Testis (tissue), 3 donors: ENCODE results near the gene ADNP. TPM values are rescaled to one million over a fixed set of nuclear protein-coding genes. Genes with fewer than 3 reads are reported as not detected.

Experiments
- DNase-seq: peaks from one replicate; pipeline ENCODE4 v3.0.0-alpha.2; 2019
- H3K27ac ChIP-seq, 2 donors: fragments of 200-600 bp; sonication (generic); one replicate each; pipeline ENCODE4 v1.5.1; 2019
- H3K27me3 ChIP-seq: fragments of 200-600 bp; sonication (generic); one replicate; pipeline ENCODE4 v1.5.1; 2019
- H3K36me3 ChIP-seq: fragments of 200-600 bp; sonication (generic); one replicate; pipeline ENCODE4 v1.5.1; 2017; ENCODE audit warnings: low read depth; ENCODE audit errors: missing control alignments
- H3K4me1 ChIP-seq: fragments of 200-600 bp; sonication (generic); one replicate; pipeline ENCODE4 v1.5.1; 2019
- H3K4me3 ChIP-seq, 2 donors: fragments of 200-600 bp; sonication (generic); one replicate each; pipeline ENCODE4 v1.5.1; 2017 to 2019
- H3K9me3 ChIP-seq: fragments of 200-600 bp; sonication (generic); one replicate; pipeline ENCODE4 v1.5.1; 2017
- POLR2A ChIP-seq: fragments of 450-650 bp; IDR thresholded peaks from one replicate; pipeline ENCODE4 v1.6.1; 2017; ENCODE audit warnings: antibody characterized with exemption, mild to moderate bottlenecking, moderate library complexity
- WGBS, 2 donors: methylation state at CpG; one replicate each; pipeline ENCODE4 v1.1.5; 2018; 5-methylcytosine and 5-hydroxymethylcytosine counted together
- intact Hi-C: fragments of 100-400 bp; cut with DNase I; formaldehyde crosslinking; loops from one replicate; pipeline ENCODE4 v1.15.1; 2023; ENCODE audit warnings: low total_unique reads
- polyA plus RNA-seq: library from polyadenylated mRNA; stranded (reverse); fragments of 350-450 nt; fragmentation: Illumina TruSeq; extraction: RNeasy Lipid Tissue Mini Kit (QIAGEN cat#74804); gene quantifications from one replicate; pipeline ENCODE4 v1.2.3, GENCODE V29; 2014; ENCODE audit warnings: low read depth, low replicate concordance; ENCODE audit not compliant: insufficient read depth
- total RNA-seq, 2 donors: library from RNA; depleted of rRNA; stranded (reverse); fragments of >200 nt; gene quantifications; one replicate each; pipeline ENCODE4 v1.2.3, GENCODE V29; 2016
- TF ChIP-seq, protein P1 (sequence below), 3 experiments: fragments of 450-650 bp in 2 of 3; fragments of 200-600 bp in 1 of 3; sonication (generic) in 1 of 3; IDR thresholded peaks; one replicate each; pipeline ENCODE4 v1.5.1; 2016 to 2019; ENCODE audit warnings: antibody characterized with exemption in 3 of 3, mild to moderate bottlenecking in 2 of 3, moderate library complexity in 1 of 3

Gene ADNP
- total and polyA plus RNA-seq, 3 donors from 2014 or later, result 83.5 to 110 (median 101) TPM

DNA sequence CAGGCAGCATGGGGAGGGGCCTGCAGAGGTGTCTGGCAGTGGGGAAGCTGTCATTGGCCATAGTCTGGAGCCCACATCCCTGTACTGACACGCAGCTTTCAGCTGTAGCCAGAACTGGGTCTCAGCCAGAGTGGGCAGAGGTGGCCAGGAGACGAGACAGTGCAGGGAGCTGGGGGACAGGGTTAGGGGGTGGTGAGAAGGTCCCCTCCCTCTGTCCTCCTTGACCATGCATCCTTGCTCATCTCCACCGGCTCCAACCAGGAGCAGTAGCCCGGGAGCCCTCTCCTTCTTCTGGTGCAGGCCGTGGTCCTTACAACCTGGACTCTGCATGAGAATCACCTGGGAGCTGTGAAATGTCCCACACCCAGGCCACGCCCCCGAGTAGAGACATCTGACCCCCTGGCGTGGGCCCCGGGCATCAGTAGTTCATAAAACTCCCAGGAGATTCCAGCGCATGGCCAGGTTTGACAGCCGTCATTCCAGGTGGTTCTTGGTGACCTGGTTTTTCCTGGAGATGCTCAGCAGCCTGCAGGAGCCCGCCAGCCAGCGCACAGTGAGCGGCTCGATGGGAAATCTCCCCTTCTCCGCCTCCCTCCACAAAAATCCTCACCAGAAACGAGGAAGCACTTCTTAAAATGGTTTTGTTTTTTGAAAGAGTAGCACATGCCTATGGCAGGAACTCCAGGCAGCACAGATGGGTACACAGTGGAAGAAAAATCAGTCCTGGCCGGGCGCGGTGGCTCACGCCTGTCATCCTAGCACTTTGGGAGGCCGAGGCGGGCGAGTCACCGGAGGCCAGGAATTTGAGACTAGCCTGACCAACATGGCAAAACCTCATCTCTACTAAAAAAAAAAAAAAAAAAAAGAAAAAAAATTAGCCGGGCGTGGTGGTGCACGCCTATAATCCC is 56.2 kb downstream of the ADNP start:
- no peaks in the 10 kb centered on the region for H3K27me3 ChIP-seq
- intact Hi-C loops, result no loop called here
- no peaks in the 10 kb centered on the region for H3K9me3 ChIP-seq
- TF ChIP-seq, protein P1, sequence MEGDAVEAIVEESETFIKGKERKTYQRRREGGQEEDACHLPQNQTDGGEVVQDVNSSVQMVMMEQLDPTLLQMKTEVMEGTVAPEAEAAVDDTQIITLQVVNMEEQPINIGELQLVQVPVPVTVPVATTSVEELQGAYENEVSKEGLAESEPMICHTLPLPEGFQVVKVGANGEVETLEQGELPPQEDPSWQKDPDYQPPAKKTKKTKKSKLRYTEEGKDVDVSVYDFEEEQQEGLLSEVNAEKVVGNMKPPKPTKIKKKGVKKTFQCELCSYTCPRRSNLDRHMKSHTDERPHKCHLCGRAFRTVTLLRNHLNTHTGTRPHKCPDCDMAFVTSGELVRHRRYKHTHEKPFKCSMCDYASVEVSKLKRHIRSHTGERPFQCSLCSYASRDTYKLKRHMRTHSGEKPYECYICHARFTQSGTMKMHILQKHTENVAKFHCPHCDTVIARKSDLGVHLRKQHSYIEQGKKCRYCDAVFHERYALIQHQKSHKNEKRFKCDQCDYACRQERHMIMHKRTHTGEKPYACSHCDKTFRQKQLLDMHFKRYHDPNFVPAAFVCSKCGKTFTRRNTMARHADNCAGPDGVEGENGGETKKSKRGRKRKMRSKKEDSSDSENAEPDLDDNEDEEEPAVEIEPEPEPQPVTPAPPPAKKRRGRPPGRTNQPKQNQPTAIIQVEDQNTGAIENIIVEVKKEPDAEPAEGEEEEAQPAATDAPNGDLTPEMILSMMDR (IDR thresholded peaks at IDR 0.05), result no peak
- TF ChIP-seq POLR2A, result no peak
- H3K4me3 ChIP-seq, result no peak overlapping the region
- no peak overlapping the region for H3K27ac ChIP-seq
- DNase-seq, result no peak
- H3K4me1 ChIP-seq, result peaks cover 15% of the 10 kb centered on the region
- H3K36me3 ChIP-seq, result no peaks in the 10 kb centered on the region
- 96 to 97% methylated on average over 27 to 28 of the region's 28 CpGs for WGBS, 2 donors

DNA sequence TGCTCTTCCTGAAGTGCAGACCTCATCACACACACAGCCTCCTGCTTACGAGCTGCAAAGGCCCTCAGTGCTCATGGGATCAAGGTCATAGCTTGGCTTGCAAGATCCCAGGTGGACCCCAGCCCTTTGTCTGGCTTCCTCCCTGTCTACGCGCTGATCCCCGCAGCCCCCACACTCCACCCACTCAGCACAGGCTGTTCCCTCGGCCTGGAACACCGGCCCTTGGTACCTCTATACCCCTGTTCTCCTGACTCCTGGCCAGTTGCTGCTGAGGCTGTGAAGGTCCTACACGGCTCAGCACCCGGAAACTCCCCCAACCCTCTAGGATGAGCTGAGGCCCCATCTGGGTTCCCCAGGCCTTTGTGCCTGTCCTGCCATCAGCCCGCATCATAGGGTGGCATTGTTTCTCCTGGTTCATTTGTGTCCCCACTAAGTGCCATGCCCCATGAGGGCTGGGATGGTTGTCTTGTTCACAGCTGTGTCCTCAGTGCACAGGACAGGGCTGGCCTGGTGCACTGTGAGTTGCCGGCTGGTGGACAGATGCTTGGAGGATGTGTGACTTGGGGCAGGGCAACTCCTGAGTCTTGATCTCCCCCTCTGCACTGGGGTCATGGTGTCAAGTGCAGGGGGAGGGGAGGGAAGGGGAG is 57.0 kb downstream of the ADNP start:
- Histone ChIP-seq H3K36me3 (no peaks in the 10 kb centered on the region), H3K27me3 (no peaks in the 10 kb centered on the region), H3K4me1 (peaks cover 15% of the 10 kb centered on the region), H3K4me3 (no peak overlapping the region), H3K27ac (no peak overlapping the region), H3K9me3 (no peaks in the 10 kb centered on the region)
- TF ChIP-seq, protein P1 (IDR thresholded peaks at IDR 0.05), result no peak
- TF ChIP-seq POLR2A, result no peak
- intact Hi-C loops, result no loop called here
- WGBS, 2 donors, result 35 to 61% methylated on average over 9 to 10 of the region's 10 CpGs
- no peak for DNase-seq

DNA sequence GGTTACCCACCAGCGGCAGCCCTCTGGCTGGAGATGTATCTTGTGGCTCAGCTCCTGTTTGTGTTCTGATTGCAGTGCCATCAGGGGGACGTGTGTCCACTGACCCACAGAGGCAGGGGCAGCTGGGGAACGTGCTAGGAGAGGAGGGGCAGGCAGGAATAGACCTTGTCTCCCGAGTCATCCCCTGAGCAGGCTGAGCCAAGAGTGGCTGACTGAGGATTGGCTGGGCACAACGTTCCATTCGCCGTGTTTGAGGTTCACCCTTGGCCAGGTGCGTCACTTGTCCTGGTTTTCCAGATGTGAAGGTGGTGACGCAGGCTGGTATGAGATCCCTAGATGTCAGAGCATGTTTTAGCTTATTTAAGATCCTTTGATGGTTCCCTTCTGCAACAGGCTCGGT is 57.7 kb downstream of the ADNP start:
- DNase-seq, result no peak
- Histone ChIP-seq H3K9me3 (no peaks in the 10 kb centered on the region), H3K4me3 (no peak overlapping the region), H3K27ac (no peak overlapping the region), H3K36me3 (no peaks in the 10 kb centered on the region), H3K4me1 (peaks cover 15% of the 10 kb centered on the region), H3K27me3 (no peaks in the 10 kb centered on the region)
- 78 to 81% methylated on average over 7 to 10 of the region's 10 CpGs for WGBS, 2 donors
- TF ChIP-seq, protein P1 (IDR thresholded peaks at IDR 0.05), result no peak
- no peak for TF ChIP-seq POLR2A
- intact Hi-C loops, result no loop called here

DNA sequence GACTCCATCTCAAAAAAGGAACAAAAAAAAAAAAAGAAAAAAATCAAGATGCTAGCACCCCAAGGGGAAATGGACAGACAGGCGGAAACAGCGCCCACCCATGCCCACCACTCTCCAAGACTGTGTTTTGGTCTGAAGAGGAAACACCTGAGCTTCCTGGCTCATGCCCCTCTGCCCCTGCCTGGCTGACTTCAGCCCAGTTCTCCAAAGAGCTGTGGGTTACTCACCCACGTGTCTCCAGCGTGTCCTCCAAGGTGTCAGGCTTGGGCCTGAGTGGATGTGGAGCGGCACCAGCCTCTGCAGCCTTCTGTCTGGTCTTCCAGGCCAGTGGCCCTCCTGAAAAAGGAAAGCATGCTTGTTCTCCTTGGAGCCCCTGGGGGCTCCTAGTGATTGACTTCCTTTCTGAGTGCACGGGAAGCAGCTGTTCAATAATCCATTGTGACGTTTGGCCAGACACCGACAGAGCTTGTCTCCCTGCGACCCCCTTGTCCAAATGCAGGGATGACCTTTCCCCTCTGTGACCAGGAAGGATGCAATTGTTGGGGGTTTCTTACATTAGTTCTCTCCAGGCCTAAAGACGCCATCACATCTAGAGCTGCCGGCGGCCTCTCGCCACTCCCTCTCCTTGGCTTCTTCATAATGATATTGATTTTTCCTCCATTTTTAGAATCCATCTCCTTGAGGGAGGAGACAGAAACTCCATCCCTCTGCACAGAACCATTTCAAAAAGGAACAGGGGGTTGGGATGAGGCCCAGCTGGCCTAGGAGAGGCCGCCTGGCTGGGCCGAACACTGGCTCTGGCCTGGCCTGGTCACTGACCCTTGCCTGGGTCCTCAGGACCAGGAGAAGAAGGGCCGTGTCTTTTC is 58.4 kb downstream of the ADNP start:
- no peak overlapping the region for H3K27ac ChIP-seq
- H3K27me3 ChIP-seq, result no peaks in the 10 kb centered on the region
- WGBS, 2 donors, result 80 to 88% methylated on average over 13 to 16 of the region's 16 CpGs
- peaks cover 15% of the 10 kb centered on the region for H3K4me1 ChIP-seq
- intact Hi-C loops, result no loop called here
- H3K4me3 ChIP-seq, result no peak overlapping the region
- no peak for DNase-seq
- no peaks in the 10 kb centered on the region for H3K36me3 ChIP-seq
- TF ChIP-seq, protein P1 (IDR thresholded peaks at IDR 0.05), result no peak
- no peak for TF ChIP-seq POLR2A
- H3K9me3 ChIP-seq, result no peaks in the 10 kb centered on the region
